Measurements from ENCODE around the gene RELT. TPM values are rescaled to one million over a fixed set of nuclear protein-coding genes. Genes with fewer than 3 reads are reported as not detected.
"Not testable (repeated sequence)": the region's sequence is repeated elsewhere in the genome, so short reads cannot be mapped to it uniquely, and the experiment has no call there.

Gene RELT
- total and polyA plus RNA-seq, 2 donors, result 2.6 to 2.7 TPM

DNA sequence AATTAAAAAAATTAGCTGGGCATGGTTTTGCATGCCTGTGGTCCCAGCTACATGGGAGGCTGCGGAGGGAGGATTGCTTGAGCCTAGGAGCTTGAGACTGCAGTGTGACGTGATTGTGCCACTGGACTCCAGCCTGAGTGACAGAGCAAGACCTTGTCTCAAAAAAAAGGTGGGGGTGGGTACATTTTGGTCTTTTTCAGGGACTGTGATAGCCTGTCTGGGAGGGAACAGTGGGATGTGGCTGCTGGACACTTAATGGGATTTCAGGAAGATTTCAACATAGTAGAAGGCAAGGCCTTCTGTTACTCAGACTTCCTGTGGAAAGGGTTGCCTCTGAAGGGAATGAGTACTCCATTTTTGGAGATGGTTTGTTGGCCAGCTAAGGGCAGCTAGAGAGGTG is 40.6 kb downstream of the RELT start:
- Histone ChIP-seq H3K36me3 (ENCODE audit: insufficient read depth) (no peaks in the 10 kb centered on the region), H3K27ac (ENCODE audit: low read depth) (no peak overlapping the region), H3K4me3 (ENCODE audit: low read depth, low read length) (no peak overlapping the region), H3K4me1 (ENCODE audit: insufficient read depth) (no peaks in the 10 kb centered on the region)
- no peak for DNase-seq (ENCODE audit: extremely low spot score)
- 98% methylated on average over 2 of the region's 2 CpGs for WGBS

DNA sequence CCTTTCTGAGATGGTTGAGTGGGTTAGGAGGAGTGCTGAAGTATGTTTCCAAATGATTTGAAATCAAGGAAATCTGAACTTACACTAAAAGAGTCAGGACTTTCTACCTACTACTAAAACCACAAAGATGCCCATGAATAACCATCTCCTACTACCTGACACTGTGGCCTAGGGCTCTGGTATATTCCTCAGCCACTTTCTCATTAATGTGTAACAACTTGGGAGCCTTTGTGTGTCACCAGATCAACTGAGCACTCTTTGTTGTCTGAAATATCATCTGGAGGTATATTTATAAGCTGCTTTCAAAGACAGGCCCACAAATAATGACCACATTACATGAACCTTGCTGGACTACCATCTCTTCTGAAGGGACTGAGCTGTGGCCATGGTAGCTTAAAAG is 43.9 kb downstream of the RELT start:
- Histone ChIP-seq H3K4me3 (ENCODE audit: low read depth, low read length) (no peak overlapping the region), H3K27ac (ENCODE audit: low read depth) (no peak overlapping the region), H3K4me1 (ENCODE audit: insufficient read depth) (no peaks in the 10 kb centered on the region), H3K36me3 (ENCODE audit: insufficient read depth) (no peaks in the 10 kb centered on the region)
- no peak for DNase-seq (ENCODE audit: extremely low spot score)

DNA sequence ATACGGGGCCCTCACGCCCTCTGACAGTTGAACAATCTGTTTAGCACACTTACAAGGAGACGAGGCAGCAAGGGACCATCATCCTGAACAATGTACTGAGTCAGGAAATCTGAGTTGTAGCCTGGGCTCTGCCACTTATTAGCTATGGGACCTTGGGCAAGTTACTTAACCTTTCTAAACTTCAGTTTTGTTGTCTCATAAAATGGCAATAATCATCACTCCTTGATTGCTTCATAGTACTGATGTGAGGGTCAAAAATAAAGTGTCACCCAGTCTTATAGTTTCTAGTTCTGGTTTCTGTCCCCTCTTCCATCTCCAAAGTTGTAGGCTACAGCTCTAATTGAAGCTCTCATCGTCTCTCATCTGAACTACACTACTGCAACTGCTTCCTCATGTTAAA is 46.7 kb downstream of the RELT start:
- Histone ChIP-seq H3K4me1 (ENCODE audit: insufficient read depth) (no peaks in the 10 kb centered on the region), H3K4me3 (ENCODE audit: low read depth, low read length) (no peak overlapping the region), H3K27ac (ENCODE audit: low read depth) (no peak overlapping the region), H3K36me3 (ENCODE audit: insufficient read depth) (no peaks in the 10 kb centered on the region)
- WGBS, result 91% methylated on average over 4 of the region's 4 CpGs
- DNase-seq (ENCODE audit: extremely low spot score), result no peak

DNA sequence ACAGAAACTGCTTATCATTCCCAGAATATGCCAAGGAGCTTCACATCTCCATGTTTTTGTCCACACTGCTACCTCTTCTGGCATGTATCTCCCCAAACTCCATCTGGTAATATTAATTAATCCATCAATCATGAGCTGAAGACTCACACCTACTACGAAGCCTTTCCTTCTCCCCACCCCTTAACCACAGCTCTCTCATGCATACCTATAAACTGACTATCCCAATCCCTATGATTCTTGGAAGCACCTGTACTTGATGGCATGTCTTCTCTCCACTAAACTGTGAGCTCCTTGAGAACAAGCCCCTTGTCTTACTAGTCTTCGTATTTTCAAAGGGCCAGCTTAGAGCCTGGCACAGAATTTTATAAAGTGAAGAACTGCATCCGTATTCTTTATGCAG is 47.3 kb downstream of the RELT start:
- DNase-seq (ENCODE audit: extremely low spot score), result no peak
- WGBS, result 92% methylated on average over 3 of the region's 3 CpGs
- no peaks in the 10 kb centered on the region for H3K36me3 ChIP-seq (ENCODE audit: insufficient read depth)
- H3K4me1 ChIP-seq (ENCODE audit: insufficient read depth), result no peaks in the 10 kb centered on the region
- no peak overlapping the region for H3K4me3 ChIP-seq (ENCODE audit: low read depth, low read length)
- no peak overlapping the region for H3K27ac ChIP-seq (ENCODE audit: low read depth)

DNA sequence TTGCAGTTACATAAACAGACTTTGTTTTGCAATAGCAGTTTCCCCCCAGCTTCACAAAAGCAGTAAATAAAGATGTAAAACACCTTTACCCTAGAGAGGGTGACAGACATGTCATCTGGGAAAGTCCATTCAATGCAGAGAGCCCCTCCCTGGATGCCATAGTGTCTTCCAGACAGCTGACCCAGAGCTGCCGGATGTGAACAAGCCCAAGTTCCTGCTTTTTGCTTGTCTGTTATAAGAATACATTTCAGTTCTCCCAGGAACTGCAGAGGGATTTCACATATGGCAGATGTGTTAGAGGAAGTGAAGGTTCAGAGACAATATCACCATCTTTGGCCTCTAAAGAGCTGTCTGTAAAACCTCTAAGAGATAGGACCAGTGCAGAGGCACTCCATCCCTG is 48.9 kb downstream of the RELT start:
- no peak for DNase-seq (ENCODE audit: extremely low spot score)
- no peak overlapping the region for H3K27ac ChIP-seq (ENCODE audit: low read depth)
- H3K4me1 ChIP-seq (ENCODE audit: insufficient read depth), result no peaks in the 10 kb centered on the region
- no peaks in the 10 kb centered on the region for H3K36me3 ChIP-seq (ENCODE audit: insufficient read depth)
- WGBS, result 83% methylated on average over 1 of the region's 1 CpG
- no peak overlapping the region for H3K4me3 ChIP-seq (ENCODE audit: low read depth, low read length)

DNA sequence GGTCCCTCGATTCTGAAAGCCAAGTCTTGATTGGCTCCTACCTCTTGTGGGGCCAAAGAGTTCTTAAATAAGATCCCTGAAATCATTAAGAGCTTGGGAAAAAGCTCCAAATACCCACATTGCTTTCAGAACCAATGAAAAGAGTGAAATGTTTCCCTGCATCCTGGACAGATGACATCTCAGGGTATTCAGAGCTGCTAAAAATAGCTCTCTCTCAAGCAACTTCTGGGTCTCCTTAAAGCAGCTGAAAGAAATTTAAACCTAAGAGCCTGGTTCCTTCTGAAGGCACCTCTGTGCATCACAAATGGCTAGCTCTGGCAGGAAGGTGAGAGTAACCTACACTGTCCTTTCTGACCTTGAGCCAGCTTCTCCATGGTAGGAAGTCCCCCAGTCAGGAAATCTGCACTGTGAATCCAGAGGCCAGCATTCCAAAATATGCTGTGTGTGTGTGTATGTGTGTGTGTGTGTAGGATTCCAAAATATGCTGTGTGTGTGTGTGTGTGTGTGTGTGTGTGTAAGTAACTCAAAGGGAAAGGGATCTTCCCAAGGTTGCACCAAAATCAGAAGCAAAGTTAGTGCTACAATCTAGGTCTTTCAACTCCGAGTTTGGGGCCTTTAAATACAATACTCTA is 50.1 kb downstream of the RELT start:
- no peak for DNase-seq (ENCODE audit: extremely low spot score)
- Histone ChIP-seq H3K27ac (ENCODE audit: low read depth) (no peak overlapping the region), H3K36me3 (ENCODE audit: insufficient read depth) (no peaks in the 10 kb centered on the region), H3K4me3 (ENCODE audit: low read depth, low read length) (no peak overlapping the region), H3K4me1 (ENCODE audit: insufficient read depth) (no peaks in the 10 kb centered on the region)
- 61% methylated on average over 2 of the region's 2 CpGs for WGBS

DNA sequence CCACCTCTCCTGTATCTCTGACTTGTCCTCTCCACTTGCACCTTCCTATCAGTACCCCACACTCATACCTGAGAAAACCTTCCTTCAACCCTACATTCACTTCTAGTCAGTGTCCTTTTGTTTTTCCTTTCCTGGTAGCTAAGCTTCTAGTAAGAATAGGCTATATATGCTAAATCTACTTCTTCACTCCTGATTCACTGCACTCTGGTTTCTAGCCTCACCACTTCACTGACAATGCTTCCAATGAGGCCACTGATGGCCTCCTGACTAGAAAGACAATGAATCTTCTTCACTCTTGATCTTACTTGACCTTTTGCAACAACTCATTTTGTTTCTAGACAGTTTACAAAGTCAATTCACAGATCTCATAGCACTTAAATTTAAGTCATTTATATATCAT is 52.0 kb downstream of the RELT start:
- Histone ChIP-seq H3K4me3 (ENCODE audit: low read depth, low read length) (no peak overlapping the region), H3K4me1 (ENCODE audit: insufficient read depth) (no peaks in the 10 kb centered on the region), H3K36me3 (ENCODE audit: insufficient read depth) (no peaks in the 10 kb centered on the region), H3K27ac (ENCODE audit: low read depth) (no peak overlapping the region)
- DNase-seq (ENCODE audit: extremely low spot score), result no peak

DNA sequence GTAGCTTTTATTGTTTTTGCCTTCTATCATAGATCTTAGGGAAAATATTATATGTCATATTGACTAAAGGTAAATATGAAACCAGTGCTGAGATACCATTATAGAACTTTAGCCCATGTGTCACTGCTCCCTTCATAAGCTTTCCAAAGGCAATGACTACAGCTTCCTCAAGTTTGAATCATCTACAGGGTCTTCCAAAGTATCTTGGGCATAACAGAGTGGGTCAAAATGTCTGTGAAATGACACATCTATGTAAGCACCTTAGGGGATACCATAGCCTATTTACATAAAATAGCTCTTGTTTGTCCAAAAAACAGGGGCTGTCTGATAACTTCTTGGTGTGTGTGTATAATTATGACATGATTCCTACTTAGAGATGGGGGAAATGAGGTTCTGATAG is 52.5 kb downstream of the RELT start:
- Histone ChIP-seq H3K27ac (ENCODE audit: low read depth) (no peak overlapping the region), H3K36me3 (ENCODE audit: insufficient read depth) (no peaks in the 10 kb centered on the region), H3K4me1 (ENCODE audit: insufficient read depth) (no peaks in the 10 kb centered on the region), H3K4me3 (ENCODE audit: low read depth, low read length) (no peak overlapping the region)
- DNase-seq (ENCODE audit: extremely low spot score), result no peak

DNA sequence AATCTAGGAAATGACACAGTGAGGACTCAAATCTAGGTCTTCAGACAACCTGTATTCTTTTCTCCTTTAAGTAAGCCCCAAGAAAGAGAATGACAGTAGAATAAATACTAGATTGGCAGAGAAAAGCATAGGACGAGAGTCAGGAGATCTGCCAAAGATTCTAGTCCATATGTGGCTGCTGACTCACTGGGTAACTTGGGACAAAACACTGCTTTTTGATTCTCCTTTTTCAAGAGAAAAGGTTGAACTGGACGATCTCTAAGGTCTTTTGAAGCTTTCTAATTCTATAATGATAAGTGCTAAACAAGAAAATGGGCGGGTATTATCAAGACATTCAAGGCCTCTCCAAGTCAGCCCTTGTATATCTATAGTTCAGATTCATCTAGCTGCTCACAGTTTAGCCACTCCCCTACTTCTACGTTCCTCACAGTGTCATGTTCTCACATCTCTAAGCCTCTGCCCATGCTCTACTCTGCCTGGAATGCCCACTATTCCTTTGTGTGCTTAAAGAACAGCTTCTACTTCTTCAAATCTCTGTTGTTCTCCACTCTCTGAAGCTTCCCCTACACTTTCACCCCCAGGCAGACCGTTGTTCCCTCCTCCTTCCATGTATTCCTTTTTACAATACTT is 53.0 kb downstream of the RELT start:
- Histone ChIP-seq H3K36me3 (ENCODE audit: insufficient read depth) (no peaks in the 10 kb centered on the region), H3K4me1 (ENCODE audit: insufficient read depth) (no peaks in the 10 kb centered on the region), H3K4me3 (ENCODE audit: low read depth, low read length) (no peak overlapping the region), H3K27ac (ENCODE audit: low read depth) (no peak overlapping the region)
- DNase-seq (ENCODE audit: extremely low spot score), result no peak
- WGBS, result 61% methylated on average over 5 of the region's 5 CpGs

DNA sequence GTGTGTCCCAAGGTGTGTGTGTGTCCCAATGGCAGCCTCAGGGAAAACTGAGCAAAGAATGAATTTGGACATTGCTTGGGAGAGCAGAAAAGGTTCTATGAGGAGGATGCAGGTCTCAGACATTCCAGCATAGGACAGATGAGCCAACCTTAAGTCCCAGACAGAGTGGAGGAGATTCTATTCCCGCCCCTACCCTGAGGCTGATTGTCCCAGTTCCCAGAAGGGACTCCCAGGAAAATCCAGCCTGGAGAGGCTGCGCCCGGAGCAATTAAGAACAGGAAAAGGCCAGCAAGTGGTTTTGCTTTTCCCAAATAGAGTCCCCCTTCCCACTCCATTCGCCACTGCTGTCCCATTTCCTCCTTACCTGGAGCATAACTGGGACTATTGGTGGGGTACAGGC is 54.1 kb downstream of the RELT start:
- no peaks in the 10 kb centered on the region for H3K4me1 ChIP-seq (ENCODE audit: insufficient read depth)
- H3K27ac ChIP-seq (ENCODE audit: low read depth), result no peak overlapping the region
- H3K36me3 ChIP-seq (ENCODE audit: insufficient read depth), result no peaks in the 10 kb centered on the region
- DNase-seq (ENCODE audit: extremely low spot score), result no peak
- H3K4me3 ChIP-seq (ENCODE audit: low read depth, low read length), result no peak overlapping the region
- 88% methylated on average over 4 of the region's 4 CpGs for WGBS

DNA sequence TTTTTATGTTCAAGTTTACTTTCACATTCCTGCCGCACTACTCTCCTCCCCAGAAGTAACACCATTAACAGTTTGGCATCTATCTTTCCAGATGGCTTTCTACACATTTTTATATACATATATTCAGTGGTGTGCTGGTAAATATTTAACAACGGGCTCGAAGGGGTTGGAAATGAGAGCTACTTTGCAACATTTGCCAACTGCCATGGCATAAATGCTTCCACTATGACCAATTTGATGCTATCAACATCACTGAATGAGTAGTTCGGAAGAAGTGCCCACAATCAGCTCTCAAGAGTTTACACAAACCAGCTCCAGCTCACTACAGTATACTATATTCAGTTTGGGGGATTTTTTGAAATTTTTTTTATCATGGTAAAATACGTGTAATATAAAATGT is 55.2 kb downstream of the RELT start:
- Histone ChIP-seq H3K4me3 (ENCODE audit: low read depth, low read length) (no peak overlapping the region), H3K36me3 (ENCODE audit: insufficient read depth) (no peaks in the 10 kb centered on the region), H3K4me1 (ENCODE audit: insufficient read depth) (no peaks in the 10 kb centered on the region), H3K27ac (ENCODE audit: low read depth) (no peak overlapping the region)
- DNase-seq (ENCODE audit: extremely low spot score), result no peak
- WGBS, result 74% methylated on average over 5 of the region's 5 CpGs

DNA sequence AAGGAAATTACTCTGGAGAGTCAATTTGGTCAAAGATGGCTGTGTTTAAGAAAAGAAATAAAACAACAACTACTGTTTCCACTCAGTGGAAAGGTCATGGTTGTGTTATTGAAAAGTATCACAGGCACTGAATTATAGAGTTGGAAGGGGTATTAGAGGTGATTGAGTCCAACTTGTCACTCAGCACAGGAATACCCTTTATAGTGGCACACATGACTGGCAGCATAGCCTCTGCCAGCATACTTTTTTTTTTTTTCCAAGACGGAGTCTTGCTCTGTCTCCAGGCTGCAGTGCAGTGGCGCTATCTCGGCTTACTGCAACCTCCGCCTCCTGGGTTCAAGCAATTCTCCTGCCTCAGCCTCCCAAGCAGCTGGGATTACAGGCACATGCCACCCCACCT is 60.7 kb downstream of the RELT start:
- 97% methylated on average over 4 of the region's 4 CpGs for WGBS
- H3K27ac ChIP-seq (ENCODE audit: low read depth); H3K4me3 ChIP-seq (ENCODE audit: low read depth, low read length); H3K4me1 ChIP-seq (ENCODE audit: insufficient read depth); H3K36me3 ChIP-seq (ENCODE audit: insufficient read depth); DNase-seq (ENCODE audit: extremely low spot score): not testable (repeated sequence)

DNA sequence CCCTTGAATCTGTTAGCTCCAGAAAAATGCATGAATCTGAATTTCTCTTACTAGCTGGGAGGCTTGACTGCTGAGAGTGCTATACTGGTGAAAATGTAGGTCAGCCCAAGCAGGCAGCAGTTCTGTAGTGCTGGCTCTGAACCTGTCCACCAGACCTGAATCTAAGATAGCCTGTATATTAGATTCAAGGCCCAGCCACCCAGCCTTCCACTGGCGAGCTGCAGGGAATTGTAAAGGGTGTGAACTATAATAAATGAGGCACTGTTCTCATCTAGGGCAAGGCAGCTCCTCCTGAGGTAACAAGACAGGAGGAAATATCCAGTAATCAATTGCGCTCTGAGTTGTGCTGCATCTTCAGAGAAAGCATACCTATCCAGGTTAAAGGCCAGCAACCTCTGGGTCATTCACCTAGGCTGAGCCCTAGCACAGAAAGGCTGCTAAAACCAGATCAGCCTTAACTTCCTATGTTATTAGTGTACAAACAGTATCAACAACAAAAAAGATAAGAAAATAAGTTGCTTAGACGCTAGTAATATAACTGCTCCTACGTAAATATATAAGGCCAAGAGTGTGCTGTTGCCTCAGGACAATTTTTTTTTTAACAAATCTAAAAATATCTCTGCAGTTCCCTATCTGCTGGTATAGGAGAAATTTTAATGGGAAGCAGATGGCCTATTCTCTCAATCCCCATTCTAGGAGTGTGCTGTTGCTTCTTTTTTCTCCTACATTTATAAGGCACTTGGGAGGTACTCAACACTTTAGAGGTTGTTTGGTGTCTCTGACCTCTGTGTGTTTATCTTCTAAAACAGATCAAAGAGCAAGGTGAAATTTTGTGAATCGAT is 63.0 kb downstream of the RELT start:
- peaks cover 1% of the 10 kb centered on the region for H3K36me3 ChIP-seq (ENCODE audit: insufficient read depth)
- WGBS, result 67% methylated on average over 5 of the region's 5 CpGs
- H3K4me1 ChIP-seq (ENCODE audit: insufficient read depth), result no peaks in the 10 kb centered on the region
- H3K27ac ChIP-seq (ENCODE audit: low read depth), result no peak overlapping the region
- DNase-seq (ENCODE audit: extremely low spot score), result no peak
- H3K4me3 ChIP-seq (ENCODE audit: low read depth, low read length), result no peak overlapping the region

DNA sequence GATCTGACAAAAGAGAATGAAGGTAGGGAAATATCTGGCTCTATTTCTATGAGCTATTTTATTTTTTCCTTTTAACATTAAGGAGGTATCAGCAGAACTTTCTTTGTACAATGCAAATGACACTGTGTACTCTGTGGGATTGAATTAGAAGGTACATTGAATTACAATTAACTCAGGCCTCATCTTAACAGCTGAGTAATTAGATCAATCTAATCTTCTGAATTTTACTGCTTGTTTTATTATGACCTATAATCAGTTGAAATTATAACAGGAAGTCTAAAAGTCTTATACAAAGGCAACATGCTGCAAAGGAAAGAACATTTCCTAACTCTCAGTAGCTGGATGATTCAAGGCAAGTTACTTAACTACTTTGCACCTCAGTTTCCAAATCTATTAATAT is 69.8 kb downstream of the RELT start:
- no peak overlapping the region for H3K4me3 ChIP-seq (ENCODE audit: low read depth, low read length)
- no peaks in the 10 kb centered on the region for H3K4me1 ChIP-seq (ENCODE audit: insufficient read depth)
- peaks cover under 1% of the 10 kb centered on the region for H3K36me3 ChIP-seq (ENCODE audit: insufficient read depth)
- no peak for DNase-seq (ENCODE audit: extremely low spot score)
- H3K27ac ChIP-seq (ENCODE audit: low read depth), result no peak overlapping the region
